Right renal pelvis (tissue), 4 donors: ENCODE results near the gene EMP1. TPM values are rescaled to one million over a fixed set of nuclear protein-coding genes. Genes with fewer than 3 reads are reported as not detected.
A peak's percentile ranks its signal among the peaks of the same experiment; 100 is the strongest.

Source experiments
- DNase-seq, 4 donors: peaks; one replicate each; pipeline ENCODE4 v3.0.0-alpha.2; 2013; ENCODE audit warnings: low read depth in 4 of 4, low spot score in 3 of 4, missing footprints in 1 of 4
- polyA plus RNA-seq, 4 donors: library from polyadenylated mRNA; unstranded; fragments of 120-200 nt; gene quantifications; one replicate each; pipeline ENCODE4 v1.2.1, GENCODE V29; 2013; ENCODE audit not compliant: insufficient read length in 4 of 4

The EMP1 gene
- polyA plus RNA-seq, 4 donors, result 113 to 139 (median 125) TPM

DNA sequence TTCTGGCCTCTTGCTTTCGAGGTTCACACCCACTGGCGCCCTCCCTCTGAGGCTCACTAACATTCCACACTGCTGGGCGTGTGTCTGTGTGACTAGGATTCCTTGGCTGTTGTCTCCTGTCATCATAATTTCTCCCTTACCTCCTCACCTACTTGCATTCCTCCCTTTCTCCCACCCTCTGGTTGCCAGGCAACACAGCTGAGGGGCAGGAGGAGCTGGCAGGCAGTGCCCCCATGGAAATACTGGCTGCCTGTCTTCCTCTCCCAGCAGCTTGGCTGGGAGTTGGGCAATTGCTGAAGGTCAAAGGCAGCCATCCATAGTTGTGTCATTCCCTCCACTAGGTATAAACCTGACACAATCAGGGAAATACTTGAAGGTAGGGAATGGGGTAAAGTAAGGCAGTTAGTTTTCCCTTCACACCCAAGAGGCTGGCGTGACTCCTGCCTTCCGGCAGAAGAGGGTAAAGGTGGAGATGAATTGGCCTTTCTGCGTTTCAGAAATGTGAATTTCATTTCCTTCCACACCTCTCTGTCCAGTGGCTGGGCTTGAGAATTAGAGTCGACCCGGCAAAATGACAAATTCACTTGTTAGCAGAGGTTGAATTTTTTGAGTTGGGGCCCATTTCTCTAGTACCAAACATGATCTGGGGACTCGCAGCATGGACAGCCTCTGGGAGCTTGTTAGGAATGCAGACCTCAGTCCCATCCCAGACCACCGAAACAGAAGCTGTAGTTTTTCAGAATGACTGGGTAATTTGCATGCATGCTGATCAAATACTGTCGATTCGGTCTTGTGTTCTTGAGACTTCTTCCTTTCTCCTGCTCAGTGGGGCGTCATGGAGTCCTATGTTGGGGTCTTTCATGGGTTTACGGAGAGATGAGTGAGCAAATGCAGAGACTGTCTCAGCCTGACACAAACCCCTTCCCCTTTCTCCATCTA lies 24.3 kb upstream of the EMP1 start:
- DNase-seq, result peak in 2 of 4 donors; percentile 65 to 79

DNA sequence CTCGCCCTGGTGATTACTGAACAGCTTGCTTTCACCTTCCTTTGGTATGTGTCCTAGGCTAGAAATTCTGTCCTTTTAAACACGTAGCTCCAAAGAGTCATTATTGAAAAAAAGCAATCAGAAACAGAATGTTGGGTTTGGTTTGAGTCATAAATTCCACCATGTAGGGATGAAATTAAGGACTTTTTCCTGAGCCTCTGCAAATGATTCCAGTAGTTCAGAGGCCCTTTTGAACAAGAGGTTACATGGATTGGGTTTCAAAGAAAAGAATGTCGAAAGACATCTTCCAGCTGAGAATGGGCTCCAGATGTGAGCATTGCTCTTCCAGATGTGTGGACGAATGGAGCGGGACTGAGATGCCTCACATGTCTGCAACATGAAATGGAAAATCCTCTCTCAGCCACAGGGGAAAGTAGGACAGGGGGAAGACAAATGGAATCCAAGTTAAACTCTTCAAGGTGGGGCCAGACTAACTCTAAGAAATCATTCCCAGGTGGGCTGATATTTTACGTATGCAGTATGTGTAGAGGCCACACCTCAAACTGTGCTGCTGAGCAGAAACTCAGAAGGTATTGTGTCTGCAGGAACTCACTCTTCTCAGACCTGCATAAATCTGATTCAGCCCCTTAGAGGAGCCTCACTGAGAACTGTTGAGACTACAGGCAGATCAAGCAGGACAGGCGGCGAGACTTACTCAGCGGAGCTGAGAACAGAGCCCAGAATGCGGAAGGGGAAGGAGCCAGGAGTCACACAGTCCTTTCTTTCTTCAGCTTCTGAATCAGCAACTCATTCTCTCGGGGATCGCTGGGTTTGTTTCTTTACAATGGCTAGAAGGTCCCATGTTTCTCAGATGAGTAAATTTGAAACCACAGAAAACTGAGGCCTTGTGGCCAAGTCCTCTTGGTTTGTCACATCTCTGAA lies 23.3 kb upstream of the EMP1 start:
- DNase-seq, result no peak

DNA sequence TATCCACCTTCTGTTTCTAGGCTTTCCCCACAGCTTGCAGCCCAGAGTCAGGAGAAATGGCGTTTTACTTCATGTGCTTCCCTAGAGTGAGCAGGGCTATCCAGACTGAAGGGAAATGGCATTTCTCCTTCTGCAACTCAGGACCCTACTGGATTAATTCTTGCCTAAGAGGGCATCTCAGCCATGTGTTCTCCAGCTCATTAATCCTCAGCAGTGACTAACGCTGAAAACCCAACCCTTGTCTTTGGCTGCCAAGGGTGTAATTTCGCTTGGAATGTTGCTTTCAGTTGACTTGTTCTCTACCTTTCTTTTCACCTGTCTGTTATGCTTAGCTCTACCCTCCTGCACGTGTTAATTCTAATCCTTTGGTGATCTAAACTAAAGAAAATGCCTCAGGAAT lies 21.0 kb upstream of the EMP1 start:
- no peak for DNase-seq

DNA sequence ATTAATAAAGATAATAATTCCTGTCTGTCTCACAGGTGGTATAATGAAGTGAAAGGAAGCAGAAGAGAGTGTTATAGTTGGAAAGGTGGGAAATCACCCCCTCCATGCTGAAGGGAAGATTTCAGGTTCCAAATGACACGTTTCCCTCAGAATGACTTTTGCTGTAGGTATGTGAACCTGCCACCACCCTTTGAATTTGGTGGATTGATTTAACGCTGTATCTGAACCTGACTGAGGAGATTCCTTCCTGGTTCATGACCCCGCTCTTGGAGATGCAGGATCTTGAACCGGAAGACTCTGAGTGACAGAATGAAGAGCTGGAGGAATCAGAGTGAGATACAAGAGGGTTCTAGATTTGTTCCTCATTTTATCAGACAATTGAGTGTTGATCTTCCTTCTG lies 20.3 kb upstream of the EMP1 start:
- no peak for DNase-seq

DNA sequence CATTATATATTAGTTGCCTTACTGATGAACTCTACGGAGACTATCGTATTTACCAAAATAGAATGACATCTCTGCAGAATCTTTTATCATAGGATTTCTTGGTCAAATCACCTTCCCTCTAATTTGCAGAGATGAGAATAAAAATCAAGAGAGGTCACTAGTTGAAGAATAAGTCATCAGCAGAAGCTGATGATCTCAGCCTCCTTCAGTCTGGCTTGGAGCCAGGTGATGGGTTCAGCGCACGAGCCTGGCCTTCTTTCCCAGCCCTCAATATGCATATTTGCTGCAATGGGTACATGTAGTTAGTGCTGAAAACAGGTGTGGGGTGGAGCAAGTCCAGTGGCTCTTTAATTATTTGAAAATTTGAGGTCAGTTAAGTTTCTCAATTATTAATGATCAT lies 19.2 kb upstream of the EMP1 start:
- DNase-seq, result no peak

DNA sequence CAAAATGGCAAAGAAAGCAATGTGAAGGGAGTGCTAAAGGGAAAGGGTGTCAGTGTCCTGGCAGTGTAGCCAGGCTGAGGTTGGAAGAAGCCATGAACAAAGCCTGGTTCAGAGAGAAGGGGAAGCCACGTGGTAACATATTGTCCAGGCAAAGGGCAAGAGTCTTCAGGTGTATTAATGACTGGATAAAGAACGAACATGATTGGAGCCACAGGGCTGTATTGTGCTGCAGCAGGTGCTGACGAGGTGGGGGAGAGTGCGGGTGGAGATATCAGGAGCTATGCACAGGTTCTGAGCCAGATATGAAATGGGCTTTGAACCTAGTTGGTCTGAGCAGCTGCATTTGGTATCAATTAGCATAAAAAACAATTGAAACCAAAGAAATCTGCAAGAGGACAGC lies 18.6 kb upstream of the EMP1 start:
- no peak for DNase-seq

DNA sequence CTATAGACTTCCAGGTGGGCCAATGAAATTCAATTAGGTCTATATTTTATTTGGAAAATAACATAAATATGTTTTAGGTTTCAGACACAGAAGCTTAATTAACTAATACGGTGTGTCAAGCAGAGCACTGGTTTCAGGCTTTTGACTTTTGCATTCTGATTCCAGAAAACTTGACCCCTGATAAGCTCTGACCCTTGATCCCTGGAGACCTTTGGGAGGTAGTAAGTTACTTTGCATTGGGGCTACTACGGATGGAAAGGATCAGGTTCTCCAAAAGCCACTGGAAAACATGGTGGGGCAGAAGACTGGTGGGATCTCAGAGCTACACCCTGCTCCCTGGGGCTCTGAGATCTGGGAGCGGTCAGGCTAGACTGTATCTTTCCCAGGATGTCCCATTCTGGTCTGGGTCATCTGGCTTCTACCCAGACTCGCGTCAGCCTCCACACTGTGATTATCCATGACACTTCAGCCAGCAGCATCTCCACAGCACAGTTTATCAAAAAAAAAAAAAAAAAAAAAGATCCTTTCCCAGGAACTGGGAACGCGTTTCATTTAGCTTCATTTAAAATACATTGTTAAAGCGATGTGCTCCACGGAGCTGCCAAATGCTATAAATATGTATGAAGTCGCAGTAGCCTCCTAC lies 17.8 kb upstream of the EMP1 start:
- DNase-seq, result no peak

DNA sequence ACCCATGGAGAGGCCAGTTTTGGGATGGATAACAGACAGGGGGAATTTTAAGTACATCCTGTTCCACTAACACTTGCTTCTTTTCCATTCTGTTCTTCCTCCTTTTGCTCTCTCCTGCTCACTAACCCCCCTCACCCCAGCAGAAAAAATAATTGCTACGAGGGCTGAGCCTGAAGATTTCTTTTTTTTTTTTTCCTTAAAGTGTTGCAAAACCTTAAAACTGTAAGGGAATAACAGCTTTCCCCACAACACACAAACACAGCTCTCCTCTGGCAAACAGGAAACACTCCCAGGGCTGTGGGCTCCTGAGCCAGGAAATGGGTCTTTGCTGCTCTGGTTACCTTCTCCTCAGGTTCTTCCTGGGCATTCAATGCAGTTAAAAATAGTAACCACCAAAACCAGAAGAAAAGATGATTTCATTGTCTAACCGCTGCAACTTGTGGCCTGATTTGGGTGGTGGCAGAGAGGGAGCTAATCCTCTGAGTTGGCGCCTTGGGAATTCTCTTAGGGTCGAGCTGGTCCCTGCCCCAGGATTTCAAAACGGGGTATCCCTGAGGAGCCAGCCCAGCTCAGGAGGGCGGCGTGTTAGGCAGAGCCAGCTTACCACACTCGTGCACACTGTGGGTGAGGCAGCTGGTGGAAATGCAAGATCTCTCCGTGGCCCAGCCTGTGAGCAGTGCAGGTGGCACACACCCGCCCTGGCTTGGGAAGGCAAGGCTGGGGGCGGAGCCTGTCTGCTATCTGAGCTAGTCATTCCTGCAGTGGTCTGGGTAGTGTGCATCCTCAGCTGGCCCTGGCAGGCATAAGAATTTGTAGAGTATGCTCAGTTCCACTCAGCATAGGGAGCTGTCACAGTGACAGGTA lies 17.1 kb upstream of the EMP1 start:
- no peak for DNase-seq

DNA sequence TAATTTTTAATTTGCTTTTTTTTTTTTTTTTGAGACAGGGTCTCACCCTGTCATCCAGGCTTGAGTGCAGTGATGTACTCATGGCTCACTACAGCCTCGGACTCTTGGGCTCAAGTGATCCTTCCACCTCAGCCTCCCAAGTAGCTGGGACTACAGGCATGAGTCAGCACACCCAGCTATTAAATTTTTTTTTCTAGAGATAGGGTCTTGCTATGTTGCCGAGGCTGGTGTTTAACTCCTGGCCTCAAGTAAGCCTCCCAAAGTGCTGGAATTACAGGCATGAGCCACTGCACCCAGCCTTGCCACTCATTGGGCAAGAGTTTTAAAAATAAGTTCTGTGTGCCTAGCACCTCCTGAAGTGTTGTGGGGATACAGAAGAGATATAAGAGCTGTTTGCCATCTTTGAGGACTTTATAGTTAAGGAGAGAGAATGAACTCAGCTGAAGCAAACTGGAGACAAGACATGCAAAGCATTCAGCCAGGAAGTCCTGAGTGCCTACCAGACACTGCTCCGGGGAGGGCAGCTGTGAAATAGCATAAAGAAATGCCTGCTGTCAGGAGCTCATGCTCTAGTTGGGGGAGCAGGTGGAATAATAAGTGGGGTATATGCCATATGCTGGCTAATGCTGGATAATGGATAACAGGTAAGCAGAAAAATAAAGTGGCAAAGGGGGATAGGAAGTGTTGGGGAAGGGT lies 15.0 kb upstream of the EMP1 start:
- DNase-seq, result no peak

DNA sequence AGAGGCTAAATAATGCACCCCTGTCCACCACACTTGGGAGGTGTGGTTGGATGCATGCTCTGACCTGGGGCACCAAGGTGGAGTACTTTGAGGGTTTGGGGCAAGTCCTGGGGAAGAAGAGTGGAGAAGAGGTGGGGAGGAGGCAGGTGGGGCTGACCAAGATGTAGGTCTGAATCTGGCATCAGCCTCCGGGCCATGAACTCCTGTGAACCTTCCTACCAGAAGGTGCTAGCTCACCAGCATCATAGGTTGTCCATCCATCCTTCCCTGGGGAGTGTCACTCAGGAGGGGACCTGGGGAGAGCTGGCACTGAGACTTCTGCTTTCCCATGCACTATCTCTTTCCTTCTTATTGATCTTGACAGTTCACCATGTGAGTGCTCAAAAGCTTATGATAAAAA lies 13.6 kb upstream of the EMP1 start:
- DNase-seq, result no peak

DNA sequence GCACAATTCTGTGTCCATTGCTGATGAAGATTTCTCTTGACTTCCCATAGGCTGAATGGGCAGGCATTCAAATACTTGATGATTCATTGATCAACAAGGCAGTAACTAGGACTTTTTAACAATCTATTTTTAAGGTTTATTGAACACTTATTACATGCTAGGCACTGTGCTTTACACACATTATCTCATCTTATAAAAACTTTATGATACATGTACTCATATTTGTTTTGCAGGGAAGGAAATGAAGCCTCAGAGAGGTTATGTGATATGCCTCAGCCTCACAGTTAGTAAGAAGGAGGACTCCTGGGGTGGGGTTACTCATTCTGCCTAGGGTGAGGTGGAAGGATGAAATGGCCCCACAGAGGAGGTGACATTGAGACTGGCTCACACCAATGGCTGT lies 12.9 kb upstream of the EMP1 start:
- DNase-seq, result no peak

DNA sequence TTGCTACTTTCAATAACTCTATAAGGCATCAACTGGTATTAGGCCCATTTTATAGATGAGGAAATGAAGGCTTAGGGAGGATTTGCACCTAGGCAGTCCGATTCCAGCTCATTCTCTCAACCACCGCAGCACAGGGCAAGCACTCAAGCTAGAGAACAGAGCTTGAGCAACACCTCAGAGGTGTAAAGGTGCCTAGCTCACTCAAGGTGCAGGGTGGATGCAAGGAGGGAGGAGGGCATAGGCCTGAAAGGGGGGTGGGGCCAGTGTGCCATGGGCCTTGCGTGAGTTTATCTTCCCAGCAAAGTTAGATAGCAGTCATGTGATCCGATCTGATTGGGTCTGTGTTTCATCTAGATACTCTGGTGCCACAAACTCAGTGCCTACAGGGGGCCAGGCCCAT lies 10.2 kb upstream of the EMP1 start:
- DNase-seq, result no peak

DNA sequence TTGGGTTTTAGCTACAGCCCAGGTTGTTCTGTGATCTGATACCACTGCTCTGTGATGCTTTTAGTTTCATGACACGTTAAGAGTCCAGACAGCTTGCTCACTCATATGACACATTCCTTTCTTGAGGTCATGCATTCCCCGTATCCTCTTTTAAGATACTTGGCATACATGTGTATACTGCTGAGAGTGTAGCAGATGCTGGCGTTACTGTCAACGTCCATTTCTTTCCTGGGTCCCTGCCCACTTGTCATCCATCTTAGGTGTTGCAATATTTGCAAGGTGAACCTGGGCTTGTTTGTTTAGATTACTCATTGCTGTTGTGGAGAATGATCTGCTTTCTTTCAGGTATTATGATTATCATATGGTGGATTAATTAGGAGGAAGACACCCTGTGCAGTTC lies 9.1 kb upstream of the EMP1 start:
- DNase-seq, result no peak

DNA sequence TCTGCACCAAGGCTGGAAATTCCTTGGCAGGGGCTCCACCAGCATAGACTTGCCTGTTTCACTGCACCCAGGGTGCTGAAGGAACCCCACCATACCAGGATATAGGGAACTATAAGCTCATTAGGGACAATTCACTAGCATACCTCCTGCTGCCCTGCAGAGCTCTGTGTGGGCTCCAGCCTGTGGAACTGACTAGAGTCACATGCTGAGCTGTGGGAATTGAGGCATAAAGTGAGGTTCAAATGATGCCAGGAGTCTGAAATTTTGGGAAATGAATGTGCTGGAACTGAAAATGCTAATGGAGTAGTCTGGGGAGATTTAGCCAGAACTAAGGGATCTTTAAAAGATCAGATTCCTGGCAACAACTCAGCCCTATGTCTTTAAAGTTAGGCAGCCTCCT lies 7.3 kb upstream of the EMP1 start:
- DNase-seq, result no peak

DNA sequence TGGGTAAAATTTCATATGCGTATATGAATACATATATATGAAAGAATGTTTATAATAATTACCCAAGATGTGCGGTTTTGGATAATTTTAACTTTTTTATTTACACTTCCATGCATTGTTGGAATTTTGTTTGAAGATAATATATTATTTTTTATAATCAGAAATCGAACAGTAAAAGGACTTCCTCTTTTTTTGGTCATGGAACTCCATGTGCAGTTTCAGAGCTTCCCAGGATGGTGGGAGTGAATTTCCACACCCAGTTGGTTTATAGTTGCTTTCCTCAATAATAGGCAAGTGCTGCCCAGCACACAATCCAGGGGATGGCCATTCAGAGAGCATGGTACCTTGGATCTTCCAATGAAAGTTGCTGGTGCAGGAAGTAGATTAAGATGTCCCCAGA lies 6.3 kb upstream of the EMP1 start:
- DNase-seq, result no peak

DNA sequence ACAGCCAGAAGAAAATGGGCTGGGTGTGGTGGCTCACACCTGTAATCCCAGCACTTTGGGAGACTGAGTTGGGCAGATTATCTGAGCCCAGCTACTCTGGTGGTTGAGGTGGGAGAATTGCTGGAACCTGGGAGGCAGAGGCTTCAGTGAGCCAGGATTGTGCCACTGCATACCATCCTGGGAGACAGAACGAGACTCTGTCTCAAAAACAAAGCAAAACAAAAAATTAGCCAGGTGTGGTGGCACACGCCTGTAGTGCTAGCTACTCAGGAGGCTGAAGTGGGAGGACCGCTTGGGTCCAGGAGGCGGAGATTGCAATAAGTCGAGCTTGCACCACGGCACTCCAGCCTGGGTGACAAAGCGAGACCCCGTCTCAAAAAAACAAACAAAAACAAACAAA lies 3.8 kb upstream of the EMP1 start:
- no peak for DNase-seq

DNA sequence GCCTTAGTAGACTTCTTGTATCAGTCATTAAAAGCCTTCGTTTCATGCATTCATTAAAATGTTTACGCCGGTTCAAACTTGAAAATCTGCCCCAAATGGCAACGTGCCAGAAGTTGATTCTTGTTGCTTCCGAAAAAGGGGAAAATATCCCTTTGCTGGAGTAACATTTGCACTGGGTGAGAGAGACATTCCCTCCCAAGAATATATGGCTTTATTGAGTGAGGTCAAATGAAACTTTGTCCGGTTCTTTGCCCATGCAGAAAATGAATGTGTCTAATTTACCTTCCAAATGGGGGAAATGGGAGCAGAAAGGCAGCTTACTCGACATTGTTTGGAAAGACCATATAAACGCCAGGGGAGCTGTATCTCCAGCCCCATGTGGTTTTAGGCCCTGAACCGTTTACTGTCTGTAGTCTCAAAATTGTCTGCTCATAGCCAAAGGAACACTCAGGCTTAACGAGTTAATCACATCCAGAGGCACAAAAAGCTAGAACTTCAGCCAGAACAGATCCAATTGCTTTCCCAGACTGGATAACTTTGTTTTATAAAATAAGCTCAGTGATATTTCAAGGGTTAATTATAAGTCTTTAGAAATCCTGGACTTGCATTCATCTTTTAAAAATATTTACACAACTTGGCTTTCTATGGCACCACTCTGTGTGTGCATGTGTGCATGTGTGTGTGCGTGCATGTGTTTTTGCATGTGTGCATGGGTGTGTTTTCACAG lies 2.9 kb upstream of the EMP1 start:
- no peak for DNase-seq

DNA sequence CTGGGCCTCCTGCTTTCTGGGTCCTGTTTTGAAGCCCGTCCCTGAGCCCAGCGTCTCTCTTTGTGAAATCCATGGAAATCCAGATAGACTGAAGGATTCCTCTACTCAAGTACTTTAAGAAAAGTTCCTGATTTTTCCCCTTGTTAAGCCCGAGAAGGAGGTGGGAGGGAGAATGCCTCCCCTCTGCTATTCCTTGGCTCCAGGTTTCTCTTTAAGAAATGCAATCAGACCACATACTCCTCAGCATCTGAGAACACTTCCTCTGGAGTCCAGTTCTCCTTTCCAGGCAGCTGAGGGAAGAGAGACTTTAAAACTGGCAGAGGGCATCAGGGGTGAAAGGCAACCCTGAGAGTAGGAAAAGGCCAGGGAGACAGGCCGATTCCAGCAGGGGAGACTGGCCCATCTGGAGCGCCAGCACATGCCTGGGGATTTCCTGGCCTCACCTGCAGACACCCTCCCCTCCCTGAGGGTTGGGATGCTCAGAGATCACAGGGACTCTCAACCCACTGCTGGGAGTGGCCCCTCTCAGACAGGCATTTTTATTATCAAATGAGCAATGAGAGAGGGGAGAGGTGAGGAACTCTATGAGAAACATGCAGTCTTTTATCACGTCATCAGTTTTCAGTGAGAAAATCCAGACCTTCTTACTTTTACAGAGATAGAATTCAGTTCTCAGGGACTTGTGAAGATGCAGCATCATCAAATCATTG lies 2.0 kb upstream of the EMP1 start:
- DNase-seq, result no peak
